Stimulated activated CD4-positive, alpha-beta T cell treated with anti-CD3 and anti-CD28 coated beads, Interleukin-15, amount 100 ng/mL, for 48 hours (primary cell): ENCODE measurements around the gene ARSG.
A peak's percentile ranks its signal among the peaks of the same experiment; 100 is the strongest.
"Not testable (repeated sequence)": the region's sequence is repeated elsewhere in the genome, so short reads cannot be mapped to it uniquely, and the experiment has no call there.

Experiments
- DNase-seq, 2 donors: peaks; one replicate each; pipeline ENCODE4 v3.0.0-alpha.2; 2020; ENCODE audit warnings: low read depth in 2 of 2

Gene ARSG

DNA sequence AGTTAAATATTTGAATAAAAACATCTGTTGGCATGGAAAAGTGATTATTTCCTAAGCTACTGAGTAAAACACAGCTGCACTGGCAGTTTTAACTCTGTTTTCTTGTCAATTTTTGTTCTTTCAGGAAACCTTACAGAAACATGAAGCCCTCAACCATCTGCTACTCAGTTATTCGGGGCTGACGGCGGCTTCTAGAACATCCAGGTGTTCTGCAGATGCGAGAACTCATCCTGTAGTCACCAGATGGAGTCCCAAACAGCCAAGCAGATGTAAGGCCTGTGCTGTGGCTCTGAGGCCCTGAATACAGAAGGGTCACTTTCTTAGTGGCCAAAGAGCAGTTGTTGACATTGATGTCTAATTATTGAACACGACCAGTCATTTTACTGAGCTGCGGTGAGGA lies 15.5 kb downstream of the ARSG start:
- no peak for DNase-seq

DNA sequence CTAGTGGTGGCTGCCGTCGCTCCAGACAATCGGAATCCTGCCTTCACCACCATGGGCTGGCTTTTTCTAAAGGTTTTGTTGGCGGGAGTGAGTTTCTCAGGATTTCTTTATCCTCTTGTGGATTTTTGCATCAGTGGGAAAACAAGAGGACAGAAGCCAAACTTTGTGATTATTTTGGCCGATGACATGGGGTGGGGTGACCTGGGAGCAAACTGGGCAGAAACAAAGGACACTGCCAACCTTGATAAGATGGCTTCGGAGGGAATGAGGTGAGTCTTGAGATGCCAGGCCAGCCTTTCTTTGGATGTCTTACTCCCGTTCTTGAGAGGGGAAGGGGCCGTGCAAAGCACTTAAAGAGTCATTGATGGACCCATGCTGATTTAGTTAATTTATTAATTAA lies 16.1 kb downstream of the ARSG start:
- no peak for DNase-seq

DNA sequence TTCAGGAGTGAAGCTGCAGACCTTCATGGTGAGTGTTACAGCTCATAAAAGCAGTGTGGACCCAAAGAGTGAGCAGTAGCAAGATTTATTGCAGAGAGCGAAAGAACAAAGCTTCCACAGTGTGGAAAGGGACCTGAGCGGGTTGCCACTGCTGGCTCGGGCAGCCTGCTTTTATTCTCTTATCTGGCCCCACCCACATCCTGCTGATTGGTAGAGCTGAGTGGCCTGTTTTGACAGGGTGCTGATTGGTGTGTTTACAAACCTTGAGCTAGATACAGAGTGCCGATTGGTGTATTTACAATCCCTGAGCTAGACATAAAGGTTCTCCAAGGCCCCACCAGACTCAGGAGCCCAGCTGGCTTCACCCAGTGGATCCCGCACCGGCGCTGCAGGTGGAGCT lies 17.2 kb downstream of the ARSG start:
- not testable (repeated sequence) for DNase-seq

DNA sequence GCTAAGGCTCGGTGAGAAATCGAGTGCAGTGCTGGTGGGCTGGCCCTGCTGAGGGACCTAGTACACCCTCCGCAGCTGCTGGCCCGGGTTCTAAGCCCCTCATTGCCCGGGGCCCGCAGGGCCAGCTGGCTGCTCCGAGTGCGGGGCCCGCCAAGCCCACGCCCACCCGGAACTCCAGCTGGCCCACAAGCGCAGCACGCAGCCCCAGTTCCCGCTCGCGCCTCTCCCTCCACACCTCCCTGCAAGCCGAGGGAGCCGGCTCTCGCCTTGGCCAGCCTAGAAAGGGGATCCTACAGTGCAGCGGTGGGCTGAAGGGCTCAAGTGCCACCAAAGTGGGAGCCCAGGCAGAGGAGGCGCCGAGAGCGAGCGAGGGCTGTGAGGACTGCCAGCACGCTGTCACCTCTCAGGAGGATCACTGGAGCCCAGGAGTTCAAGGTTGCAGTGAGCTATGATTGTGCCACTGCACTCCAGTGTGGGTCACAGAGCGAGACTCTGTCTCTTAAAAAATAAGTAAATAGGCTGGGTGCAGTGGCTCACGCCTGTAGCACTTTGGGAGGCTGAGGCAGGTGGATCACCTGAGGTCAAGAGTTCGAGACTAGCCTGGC lies 17.9 kb downstream of the ARSG start:
- not testable (repeated sequence) for DNase-seq

DNA sequence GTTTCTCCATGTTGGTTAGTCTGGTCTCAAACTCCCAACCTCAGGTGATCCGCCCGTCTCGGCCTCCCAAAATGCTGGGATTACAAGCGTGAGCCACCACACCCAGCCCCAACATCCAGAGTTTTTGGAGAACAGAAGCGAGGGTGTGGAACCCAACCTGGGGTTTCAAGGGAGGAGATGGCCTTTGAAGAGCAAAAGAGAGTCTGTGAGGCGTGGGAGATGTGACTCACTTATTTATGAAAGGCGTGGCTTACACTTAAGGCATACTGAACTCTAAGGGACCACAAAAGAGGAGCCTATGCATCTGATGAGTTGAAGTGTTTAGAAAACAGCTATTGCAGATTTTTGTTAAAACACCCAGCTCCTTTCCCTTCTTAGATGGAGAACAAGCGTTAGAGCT lies 18.9 kb downstream of the ARSG start:
- DNase-seq: peak in 1 of 2 donors; percentile 37

DNA sequence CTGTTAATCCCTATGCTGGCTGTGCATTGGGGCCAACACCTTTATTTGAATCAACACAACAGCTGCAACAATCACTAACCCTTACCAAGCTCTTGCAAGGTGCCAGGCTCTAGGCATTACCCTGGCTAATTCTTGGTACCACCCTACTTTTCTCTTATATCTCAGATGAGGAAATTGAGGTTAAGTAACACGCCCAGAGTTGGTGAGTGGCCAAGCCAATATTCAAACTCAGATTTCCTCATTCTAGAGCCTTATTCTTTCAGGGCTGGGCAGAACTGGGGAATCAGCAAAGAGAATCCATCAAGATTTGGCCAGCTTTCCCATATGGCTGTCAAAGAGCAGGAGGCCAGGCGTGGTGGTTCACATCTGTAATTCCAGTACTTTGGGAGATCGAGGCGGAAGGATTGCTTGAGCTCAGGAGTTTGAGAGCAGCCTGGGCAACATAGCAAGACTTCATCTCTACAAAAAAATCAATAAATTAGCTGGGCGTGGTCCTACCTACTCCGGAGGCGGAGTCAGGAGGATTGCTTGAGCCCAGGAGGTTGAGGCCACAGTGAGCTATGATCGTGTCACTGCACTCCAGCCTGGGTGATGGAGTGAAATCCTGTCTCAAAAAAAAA lies 23.7 kb downstream of the ARSG start:
- no peak for DNase-seq

DNA sequence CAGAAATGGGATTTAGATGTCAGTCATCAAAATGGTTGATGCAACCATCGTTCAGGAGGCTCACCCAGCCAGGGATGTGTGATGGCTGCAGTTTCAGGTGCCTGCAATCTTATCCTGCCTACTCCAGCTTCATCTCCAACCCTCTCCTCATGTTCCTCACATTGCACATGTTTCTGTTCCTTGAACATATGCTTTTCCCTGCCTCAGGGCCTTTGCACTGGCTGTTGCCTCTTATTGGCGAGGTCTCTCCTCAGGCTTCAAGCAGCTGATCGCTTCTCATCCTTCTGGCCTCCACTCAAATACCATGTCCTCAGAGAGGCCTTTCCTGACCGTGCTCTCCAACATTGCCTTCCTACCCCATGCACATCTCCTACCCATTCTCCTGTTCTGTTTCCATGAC lies 24.6 kb downstream of the ARSG start:
- DNase-seq: no peak

DNA sequence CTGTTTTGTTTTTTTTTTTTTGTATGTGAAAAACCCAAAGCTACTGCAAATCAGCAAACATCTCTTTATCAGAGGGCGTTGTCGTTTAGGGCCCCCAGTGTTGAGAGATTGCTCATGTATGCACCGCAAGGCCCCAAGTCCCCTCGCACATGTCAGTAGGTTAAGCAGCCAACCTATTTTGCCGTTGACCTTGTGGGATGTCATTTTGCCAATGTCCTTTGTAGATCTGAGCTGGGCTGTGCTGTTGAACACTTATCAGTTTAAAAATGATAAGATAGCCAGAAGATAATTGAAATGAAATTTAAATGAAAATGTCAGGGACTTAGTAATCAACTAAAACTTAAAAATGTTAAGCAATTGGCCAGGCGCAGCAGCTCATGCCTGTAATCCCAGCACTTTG lies 26.2 kb downstream of the ARSG start:
- no peak for DNase-seq

DNA sequence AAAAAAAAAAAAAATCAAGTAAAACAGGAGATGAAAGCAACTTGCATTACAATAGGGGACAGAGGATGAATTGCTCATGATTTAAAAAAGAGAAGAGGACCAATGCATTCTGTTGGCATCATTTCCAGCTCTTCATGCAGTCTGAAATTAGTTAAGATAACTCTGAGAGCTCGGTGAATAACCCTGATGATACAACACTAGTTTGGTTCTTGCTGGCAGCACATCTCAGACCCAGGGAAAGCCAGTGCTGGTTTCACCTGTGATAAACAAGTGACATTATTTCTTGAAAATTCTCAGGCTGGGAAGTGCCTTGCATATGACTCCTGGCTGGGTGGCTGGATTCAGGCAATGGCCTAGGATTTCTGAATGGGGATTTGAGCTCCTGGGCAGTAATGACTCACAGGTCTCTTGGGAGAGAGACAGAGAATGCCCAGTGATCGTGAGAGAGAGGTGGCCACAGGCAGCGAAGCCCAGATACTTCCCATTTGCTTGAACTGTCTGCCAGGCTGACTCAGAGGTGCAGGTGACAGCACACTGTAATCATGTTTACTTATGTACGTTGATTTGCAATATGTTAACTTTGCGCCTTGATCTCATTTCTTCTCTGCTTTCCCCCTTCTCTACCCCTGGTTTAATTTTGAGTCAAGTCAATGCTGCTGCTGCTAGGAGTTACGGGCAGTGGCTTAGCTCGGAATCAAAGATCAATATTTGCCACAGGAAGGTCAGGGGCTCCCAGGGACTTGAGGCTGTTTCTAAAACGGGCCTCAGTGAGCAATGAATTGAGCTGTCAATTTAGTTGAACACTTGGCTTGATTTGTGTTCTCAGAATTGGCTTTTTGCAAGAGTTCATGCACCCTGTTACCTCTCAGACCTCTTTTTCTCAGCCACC lies 27.1 kb downstream of the ARSG start:
- DNase-seq: no peak

DNA sequence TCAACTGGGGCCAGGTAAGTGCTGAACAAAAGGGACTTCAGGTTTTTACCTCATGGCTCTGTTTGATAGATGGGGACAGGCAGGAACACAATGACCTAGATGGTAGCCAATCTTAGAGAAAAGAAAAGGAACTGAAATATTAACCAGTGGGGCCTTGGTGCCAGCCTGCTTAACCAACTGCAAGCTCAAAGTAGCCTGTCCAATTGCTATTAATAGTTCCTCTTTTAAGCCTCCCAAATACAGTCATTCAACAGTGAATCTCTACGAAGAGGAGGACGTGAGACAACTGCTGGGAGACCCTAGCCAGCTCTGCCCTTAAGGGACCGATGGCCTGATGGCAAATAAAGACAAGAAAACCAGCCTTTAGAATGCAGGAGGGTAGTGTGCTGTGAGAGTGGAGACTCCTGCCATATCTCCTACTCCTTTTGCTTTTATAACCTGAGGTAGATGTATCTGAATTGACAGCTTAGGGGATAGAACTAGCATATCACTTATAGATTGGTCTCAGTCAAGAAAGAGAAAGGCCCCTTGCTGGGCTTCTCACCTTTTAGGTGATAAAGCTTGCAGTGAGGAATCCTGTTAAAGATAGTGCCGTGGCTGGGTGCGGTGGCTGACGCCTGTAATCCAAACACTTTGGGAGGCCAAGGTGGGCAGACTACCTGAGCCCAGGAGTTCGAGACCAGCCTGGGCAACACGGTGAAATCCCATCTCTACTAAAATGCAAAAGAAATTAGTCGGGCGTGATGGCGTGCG lies 28.3 kb downstream of the ARSG start:
- DNase-seq: no peak

DNA sequence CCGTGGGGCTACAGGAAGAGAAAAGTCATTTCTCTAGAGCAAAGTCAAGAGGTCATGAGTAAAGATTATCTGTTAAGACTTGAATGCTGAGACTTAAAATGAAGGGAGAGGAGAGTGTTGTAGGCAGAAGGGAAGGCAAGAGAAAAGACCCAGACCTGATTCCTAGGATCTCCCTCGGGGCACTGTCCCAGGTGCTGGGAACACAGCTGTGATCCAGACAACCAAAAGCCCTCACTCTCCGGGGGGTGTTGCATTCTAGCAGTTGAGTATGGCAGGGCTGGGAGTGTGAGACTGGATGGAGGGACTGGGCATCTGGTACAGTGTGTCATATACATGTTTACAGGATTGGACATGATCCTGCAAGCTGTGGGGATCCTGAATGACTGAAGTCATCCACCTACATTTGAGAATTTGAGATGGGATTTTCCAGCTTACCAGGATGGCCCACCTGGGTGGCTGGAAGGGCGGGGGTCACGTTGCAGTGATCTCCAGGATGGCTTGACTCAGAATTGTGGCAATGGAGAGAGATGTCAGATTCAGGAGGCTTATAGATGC lies 29.1 kb downstream of the ARSG start:
- no peak for DNase-seq

DNA sequence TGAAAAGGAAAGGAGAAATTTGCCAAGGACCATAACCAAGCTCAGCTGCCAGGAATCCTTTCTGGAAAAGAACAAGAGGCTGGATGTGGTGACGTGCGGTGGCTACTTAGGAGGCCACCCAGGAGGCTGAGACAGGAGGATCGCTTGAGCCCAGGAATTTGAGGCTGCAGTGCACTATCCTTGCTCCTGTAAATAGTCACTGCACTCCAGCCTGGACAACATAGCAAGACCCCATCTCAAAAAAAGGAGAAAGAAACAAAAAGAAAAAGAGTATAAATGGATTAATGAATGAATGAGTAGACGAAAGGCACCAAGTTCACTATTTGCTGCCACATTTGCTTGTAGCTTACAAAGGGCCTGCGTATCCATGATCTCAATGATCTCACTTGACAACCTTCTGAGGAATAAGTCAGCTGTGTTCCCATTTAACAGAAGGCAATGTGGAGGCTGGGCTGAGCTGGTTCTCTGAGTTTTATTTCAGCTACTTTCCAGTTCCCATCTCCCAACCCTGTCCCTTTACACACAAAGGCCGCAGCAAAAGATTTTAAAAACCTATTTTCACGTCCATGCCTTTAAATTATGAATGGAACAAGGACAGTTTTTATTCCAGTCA lies 29.8 kb downstream of the ARSG start:
- no peak for DNase-seq

DNA sequence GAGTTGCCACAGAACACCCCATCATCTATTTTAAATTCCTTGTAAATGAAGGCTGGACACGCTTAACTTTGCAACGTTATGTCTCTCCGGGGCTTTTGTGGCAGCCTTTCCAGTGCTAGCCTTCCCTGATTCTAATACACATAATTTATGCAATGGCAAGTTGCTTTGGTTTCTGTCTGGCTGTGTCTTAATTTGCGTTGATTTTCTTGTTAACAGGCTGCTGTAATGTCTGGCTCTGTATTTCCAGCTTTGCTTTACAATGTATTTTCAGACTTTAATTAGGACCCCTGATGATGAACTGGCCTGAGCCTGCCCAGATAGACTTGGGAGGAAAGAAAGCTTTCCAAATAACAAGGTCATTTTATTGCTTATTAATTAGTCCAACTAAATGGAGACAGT lies 30.3 kb downstream of the ARSG start:
- no peak for DNase-seq

DNA sequence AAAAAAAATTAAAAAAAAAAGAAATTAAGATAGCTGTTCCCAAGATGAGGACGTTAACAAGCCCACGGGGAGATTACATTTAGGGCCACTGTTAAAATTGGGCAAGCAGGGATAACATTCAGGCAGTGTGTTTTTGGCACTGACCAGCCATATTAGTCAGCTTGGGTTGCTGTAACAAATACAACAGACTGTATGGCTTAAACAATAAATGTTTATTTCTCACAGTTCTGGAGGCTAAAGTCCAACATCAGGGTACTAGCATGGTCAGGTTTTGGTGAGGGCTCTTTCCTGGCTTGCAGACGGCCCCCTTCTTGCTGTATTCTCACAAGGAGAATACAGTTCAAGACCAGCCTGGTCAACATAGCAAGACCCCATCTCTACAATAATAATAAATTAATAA lies 31.3 kb downstream of the ARSG start:
- no peak for DNase-seq

DNA sequence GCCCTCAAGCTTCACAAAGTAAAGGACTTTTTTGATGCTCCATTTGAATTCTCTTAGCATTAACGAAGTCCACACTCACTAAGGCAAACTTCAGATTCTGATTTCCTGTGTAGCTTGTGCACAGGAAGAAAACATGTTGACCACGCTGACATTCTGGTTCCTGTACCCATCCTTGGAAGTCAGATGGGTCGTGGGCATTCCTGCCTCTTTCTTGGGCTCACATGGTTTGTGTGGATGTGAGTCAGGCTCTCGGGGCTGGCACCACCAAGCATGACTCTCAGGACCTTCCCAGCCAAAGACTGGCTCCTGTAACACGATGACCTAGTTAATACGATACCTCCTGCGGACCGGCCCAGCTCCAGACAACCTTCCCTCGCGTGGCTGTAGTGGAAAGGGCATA lies 32.8 kb downstream of the ARSG start:
- no peak for DNase-seq

DNA sequence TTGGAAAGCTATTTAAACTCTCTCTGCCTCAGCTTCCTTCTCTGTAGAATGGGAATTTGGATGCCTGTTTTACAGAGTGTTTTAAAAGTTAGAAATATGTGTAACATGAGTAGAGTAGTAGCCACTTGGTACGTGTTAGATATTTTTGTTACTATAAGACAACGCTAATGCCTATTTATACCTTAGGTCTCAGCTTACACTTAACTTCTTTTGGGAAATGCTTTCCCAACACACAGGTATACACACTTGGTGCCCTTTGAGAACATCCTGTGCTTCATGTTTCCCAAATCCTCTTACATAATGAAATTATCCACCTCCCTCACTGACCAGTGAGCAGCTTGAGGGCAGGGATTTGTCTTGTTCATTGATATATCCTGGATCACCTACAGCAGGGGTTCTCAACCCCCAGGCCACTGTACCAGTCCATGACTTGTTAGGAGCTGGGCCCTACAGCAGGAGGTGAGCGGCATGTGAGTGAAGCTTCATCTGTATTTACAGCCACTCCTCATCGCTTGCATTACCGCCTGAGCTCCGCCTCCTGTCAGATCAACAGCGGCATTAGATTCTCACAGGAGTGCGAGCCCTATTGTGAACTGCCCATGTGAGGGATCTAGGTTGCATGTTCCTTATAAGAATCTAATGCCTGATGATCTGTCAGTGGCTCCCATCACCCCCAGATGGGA lies 33.5 kb downstream of the ARSG start:
- no peak for DNase-seq

DNA sequence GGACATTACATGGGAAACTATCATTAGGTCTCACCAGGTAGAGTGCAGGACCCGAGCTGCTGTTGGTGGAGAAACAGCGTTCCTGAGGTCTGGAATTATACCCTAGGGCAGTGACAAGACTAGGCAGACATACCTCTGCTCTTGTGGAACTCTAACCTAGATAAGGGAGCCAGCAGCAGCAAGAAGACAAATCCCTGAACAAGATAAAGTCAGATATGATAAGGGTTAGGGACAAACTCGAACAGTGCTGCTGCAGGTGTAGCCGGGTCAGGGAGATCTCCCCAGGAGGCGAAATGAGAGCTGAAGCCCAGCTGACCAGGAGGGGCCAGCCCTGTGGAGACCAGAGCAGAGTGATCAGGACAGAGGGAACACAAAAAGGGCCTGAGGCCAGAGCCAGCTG lies 34.7 kb downstream of the ARSG start:
- DNase-seq: no peak

DNA sequence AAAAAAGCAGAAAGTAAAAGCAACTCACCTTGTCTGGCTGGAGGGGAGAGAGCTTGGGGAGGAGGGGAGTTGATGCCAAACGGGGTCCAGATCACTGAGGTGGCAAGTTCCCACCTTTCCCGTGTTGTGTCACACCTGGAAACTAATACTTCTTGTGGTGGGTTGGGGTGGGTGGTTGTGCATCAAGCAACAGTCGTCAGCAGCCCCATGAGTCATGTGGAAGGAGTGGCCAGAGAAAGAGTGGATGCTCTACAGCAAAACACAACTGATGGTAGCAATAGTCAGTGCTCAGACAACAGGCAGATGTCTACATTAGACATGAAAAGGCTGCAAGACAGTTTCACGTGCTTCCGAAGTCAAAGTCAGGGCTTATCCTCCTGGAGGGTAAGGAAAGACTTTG lies 35.4 kb downstream of the ARSG start:
- DNase-seq: no peak

DNA sequence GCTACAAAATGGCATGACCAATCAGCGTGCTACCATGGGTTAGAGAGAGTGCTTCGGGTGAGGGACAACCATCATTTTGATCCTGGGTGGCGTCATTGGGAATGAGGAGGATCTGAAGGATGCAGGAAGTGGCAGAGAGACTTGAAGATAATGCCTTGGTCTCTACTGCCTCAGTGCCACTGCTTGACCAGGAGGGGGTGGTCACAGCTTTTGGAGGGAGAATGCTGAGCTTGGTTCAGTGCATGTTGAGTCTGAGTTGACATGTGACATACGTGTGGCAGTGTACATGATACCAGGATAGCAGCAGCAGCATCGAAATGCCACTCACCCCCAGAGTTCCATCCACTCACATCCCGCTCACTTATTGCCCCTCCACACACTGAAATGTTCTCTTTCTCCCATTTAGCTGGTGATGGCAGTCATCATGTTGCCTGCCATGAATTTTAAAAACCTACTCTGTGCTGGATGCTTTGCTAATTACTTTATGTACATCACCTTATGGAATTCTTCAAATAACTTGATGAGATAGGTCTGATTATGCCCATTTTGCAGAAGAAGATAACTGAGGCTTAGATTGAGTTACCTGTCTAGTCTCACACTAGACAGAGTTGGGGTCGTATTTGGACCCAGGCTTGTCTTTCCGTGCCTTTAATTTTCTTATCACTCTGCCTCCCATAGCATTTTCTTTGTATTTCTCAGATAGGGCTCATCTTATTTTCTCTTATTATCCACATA lies 36.7 kb downstream of the ARSG start:
- DNase-seq: no peak

DNA sequence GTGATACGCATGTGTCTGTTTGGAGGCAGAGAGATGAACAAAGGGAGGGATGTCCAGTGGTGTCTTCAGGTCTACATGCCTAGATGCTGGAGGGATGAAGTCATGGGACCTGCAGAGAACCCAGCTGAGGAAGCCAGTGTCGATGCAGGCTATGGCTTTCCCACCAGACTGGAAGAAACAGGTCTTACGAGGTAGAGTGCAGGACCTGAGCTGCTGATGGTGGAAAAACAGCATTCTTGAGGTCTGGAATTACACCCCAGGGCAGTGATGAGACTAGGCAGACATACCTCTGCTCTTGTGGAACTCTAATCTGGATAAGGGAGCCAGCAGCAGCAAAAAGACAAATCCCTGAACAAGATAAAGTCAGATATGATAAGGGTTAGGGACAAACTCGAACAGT lies 37.4 kb downstream of the ARSG start:
- DNase-seq: no peak
